Measurements from ENCODE around the gene GNPTAB. TPM values are rescaled to one million over a fixed set of nuclear protein-coding genes. Genes with fewer than 3 reads are reported as not detected.

Gene GNPTAB
- total RNA-seq, 1 experiment from 2014 or later = 21.0 TPM

DNA sequence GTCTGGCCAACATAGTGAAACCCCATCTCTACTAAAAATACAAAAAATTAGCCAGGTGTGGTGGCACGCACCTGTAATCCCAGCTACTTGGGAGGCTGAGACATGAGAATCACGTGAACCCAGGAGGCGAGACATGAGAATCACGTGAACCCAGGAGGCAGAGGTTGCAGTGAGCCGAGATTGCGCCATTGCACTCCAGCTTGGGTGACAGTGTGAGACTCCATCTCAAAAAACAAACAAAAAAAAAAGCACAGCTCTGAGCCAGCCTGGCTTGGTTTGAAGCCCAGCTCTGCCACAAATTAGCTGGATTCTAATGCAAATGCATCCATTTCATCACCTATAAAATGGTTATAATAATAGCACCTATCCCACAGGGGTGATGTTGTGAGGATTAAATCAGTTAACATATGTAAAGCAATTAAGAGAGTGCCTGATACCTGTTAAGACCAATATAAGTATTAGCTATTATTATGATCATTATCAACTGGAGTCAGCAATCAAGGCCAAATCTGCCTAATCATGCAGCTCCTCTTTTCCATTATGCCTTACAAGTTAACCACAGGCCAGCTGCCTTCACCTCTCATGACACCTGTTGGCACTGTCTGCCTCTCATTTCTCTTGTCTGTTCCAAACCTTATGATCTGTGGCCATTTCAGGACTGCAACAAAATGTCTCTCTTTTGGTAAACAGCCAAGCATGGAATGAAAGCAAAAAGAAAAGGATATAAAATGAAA is 2.1 kb downstream of the GNPTAB start:
- H3K4me2 ChIP-seq (ENCODE audit: low read length) = no peak overlapping the region; the same call in 1 of the 2 replicates
- H3K9ac ChIP-seq (ENCODE audit: low read length) = no peak overlapping the region
- no peak overlapping the region for H3K27ac ChIP-seq (ENCODE audit: low read length)
- TF ChIP-seq EZH2 (IDR thresholded peaks at IDR 0.05; ENCODE audit: low read length, unreplicated experiment) = no peak
- TF ChIP-seq EZH2phosphoT487 (IDR thresholded peaks at IDR 0.05; ENCODE audit: borderline replicate concordance, low read length) = no peak
- TF ChIP-seq, protein P1, sequence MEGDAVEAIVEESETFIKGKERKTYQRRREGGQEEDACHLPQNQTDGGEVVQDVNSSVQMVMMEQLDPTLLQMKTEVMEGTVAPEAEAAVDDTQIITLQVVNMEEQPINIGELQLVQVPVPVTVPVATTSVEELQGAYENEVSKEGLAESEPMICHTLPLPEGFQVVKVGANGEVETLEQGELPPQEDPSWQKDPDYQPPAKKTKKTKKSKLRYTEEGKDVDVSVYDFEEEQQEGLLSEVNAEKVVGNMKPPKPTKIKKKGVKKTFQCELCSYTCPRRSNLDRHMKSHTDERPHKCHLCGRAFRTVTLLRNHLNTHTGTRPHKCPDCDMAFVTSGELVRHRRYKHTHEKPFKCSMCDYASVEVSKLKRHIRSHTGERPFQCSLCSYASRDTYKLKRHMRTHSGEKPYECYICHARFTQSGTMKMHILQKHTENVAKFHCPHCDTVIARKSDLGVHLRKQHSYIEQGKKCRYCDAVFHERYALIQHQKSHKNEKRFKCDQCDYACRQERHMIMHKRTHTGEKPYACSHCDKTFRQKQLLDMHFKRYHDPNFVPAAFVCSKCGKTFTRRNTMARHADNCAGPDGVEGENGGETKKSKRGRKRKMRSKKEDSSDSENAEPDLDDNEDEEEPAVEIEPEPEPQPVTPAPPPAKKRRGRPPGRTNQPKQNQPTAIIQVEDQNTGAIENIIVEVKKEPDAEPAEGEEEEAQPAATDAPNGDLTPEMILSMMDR (conservative IDR thresholded peaks at IDR 0.05; ENCODE audit: low read depth, low read length) = no peak
- H3K9me3 ChIP-seq (ENCODE audit: low read length) = no peaks in the 10 kb centered on the region
- peaks cover 32% of the 10 kb centered on the region for H3K79me2 ChIP-seq (ENCODE audit: low read length)
- no TSS peak for BruUV-seq (replicated peaks)
- DNase-seq = no peak
- intact Hi-C loops (cut with micrococcal nuclease) = no loop called here
- no peak for ATAC-seq
- H3K27me3 ChIP-seq (ENCODE audit: low read length) = no peaks in the 10 kb centered on the region
- no peaks in the 10 kb centered on the region for H3K36me3 ChIP-seq (ENCODE audit: low read depth, low read length)
- H3K4me3 ChIP-seq (ENCODE audit: low read length) = no peak overlapping the region
- no peaks in the 10 kb centered on the region for H3K9me2 ChIP-seq (replicated peaks; ENCODE audit: low read length)
- no peaks in the 10 kb centered on the region for H4K20me1 ChIP-seq (ENCODE audit: low read length)
- peaks cover 10% of the 10 kb centered on the region for H3K4me1 ChIP-seq (ENCODE audit: insufficient read depth, low read length)
- H3F3A ChIP-seq (ENCODE audit: low read length, unreplicated experiment) = no peaks in the 10 kb centered on the region
- ChIA-PET POLR2A (ENCODE audit: unreplicated experiment) (no interaction called here), CTCF (interaction anchor here (0.7 to 1.7 kb wide), 3 partner anchors 12 to 57 kb away, joined by 3 to 19 read pairs (median 4); no protein-coding TSS in a partner anchor)
- H2AFZ ChIP-seq (ENCODE audit: low read length) = no peak overlapping the region

DNA sequence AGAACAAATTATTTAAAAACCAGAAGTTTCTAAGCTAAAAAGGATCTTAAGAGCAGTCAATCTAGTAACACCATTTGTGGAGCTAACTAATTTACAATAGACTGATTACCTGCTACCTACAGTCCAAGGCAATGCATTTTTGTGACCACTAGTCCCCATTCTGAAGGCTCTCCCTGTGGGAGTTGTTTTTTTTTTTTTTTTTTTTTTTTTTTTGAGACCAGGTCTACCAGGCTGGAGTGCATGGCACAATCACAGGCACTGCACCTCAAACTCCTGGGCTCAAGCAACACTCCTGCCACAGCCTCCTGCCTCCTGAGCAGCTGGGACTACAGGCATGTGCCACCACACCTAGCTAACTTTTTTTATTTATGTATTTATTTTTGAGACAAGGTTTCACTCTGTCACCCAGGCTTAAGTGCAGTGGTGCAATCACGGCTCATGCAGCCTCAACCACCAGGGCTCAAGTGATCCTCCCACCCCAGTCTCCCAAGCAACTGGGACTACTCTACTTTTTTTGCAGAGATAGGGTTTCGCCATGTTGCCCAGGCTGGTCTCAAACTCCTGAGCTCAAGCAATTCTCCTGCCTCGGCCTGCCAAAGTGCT is 3.9 kb downstream of the GNPTAB start:
- H3K9me2 ChIP-seq (replicated peaks; ENCODE audit: low read length) = no peaks in the 10 kb centered on the region
- CTCF ChIA-PET = no interaction called here

More for the DNA sequence above, 3.9 kb downstream of the GNPTAB start:
- Histone ChIP-seq H2AFZ (ENCODE audit: low read length) (no peak overlapping the region), H3K9me3 (ENCODE audit: low read length) (no peaks in the 10 kb centered on the region), H3F3A (ENCODE audit: low read length, unreplicated experiment) (no peaks in the 10 kb centered on the region), H3K4me3 (ENCODE audit: low read length) (no peak overlapping the region), H4K20me1 (ENCODE audit: low read length) (no peaks in the 10 kb centered on the region), H3K79me2 (ENCODE audit: low read length) (peaks cover 32% of the 10 kb centered on the region), H3K27ac (ENCODE audit: low read length) (no peak overlapping the region), H3K27me3 (ENCODE audit: low read length) (no peaks in the 10 kb centered on the region), H3K4me2 (ENCODE audit: low read length) (no peak overlapping the region), H3K36me3 (ENCODE audit: low read depth, low read length) (no peaks in the 10 kb centered on the region), H3K4me1 (ENCODE audit: insufficient read depth, low read length) (peaks cover 10% of the 10 kb centered on the region), H3K9ac (ENCODE audit: low read length) (no peak overlapping the region)
- TF ChIP-seq EZH2 (IDR thresholded peaks at IDR 0.05; ENCODE audit: low read length, unreplicated experiment) = no peak
- no peak for TF ChIP-seq EZH2phosphoT487 (IDR thresholded peaks at IDR 0.05; ENCODE audit: borderline replicate concordance, low read length)
- TF ChIP-seq, protein P1 (conservative IDR thresholded peaks at IDR 0.05; ENCODE audit: low read depth, low read length) = no peak
- no peak for DNase-seq
- no TSS peak for BruUV-seq (replicated peaks)
- no peak for ATAC-seq
- intact Hi-C loops (cut with micrococcal nuclease) = no loop called here
- POLR2A ChIA-PET (ENCODE audit: unreplicated experiment) = interaction anchor here (0.6 kb wide), 1 partner anchor 420 kb away, joined by 3 read pairs; no protein-coding TSS in a partner anchor

All from PC-3 (cell line).